ENCODE results near the gene CAMK1.

The CAMK1 gene

GRCh38 chr3:9769426-9770275, at the start of gene CAMK1:
Gene CAMK1 (minus strand): TSS chr3:9769947. CDS start chr3:9767749, 2,198 bp downstream.
- no peaks in the 10 kb centered on the region for H3K9me3 ChIP-seq (ENCODE audit: control insufficient read depth, insufficient read depth, low read length)
- H3K4me1 ChIP-seq (ENCODE audit: control insufficient read depth, insufficient read depth, low read length): peaks cover 5% of the 10 kb centered on the region
- peak within 1 kb of the TSS; percentile 47 for H3K9ac ChIP-seq (ENCODE audit: low read depth, low read length)
- peaks cover 17% of the 10 kb centered on the region for H3K27me3 ChIP-seq (ENCODE audit: control insufficient read depth, insufficient read depth, low read length)
- H3K36me3 ChIP-seq (ENCODE audit: control insufficient read depth, insufficient read depth, low read length): no peaks in the 10 kb centered on the region
- H3K4me3 ChIP-seq (ENCODE audit: low read depth, low read length): peak within 1 kb of the TSS; percentile 77

GRCh38 chr3:9818666-9819335, 49.1 kb upstream of the CAMK1 start:
- no peak overlapping the region for H3K9ac ChIP-seq (ENCODE audit: low read depth, low read length)
- H3K9me3 ChIP-seq (ENCODE audit: control insufficient read depth, insufficient read depth, low read length): no peaks in the 10 kb centered on the region
- H3K4me1 ChIP-seq (ENCODE audit: control insufficient read depth, insufficient read depth, low read length): no peaks in the 10 kb centered on the region
- H3K27me3 ChIP-seq (ENCODE audit: control insufficient read depth, insufficient read depth, low read length): no peaks in the 10 kb centered on the region
- no peak overlapping the region for H3K4me3 ChIP-seq (ENCODE audit: low read depth, low read length)
- no peaks in the 10 kb centered on the region for H3K36me3 ChIP-seq (ENCODE audit: control insufficient read depth, insufficient read depth, low read length)

- H3K36me3 ChIP-seq (ENCODE audit: control insufficient read depth, insufficient read depth, low read length): no peaks in the 10 kb centered on the region
- H3K4me3 ChIP-seq (ENCODE audit: low read depth, low read length): no peak overlapping the region
- no peaks in the 10 kb centered on the region for H3K9me3 ChIP-seq (ENCODE audit: control insufficient read depth, insufficient read depth, low read length)
Observed at GRCh38 chr3:9817436-9817835, 47.7 kb upstream of the CAMK1 start.

GRCh38 chr3:9815986-9816385, 46.2 kb upstream of the CAMK1 start:
- Histone ChIP-seq H3K36me3 (ENCODE audit: control insufficient read depth, insufficient read depth, low read length) (no peaks in the 10 kb centered on the region), H3K4me3 (ENCODE audit: low read depth, low read length) (no peak overlapping the region), H3K27me3 (ENCODE audit: control insufficient read depth, insufficient read depth, low read length) (peaks cover 9% of the 10 kb centered on the region), H3K9me3 (ENCODE audit: control insufficient read depth, insufficient read depth, low read length) (no peaks in the 10 kb centered on the region), H3K4me1 (ENCODE audit: control insufficient read depth, insufficient read depth, low read length) (no peaks in the 10 kb centered on the region), H3K9ac (ENCODE audit: low read depth, low read length) (peak overlapping the region; percentile 47)

More at GRCh38 chr3:9817436-9817835, 47.7 kb upstream of the CAMK1 start:
- H3K9ac ChIP-seq (ENCODE audit: low read depth, low read length): no peak overlapping the region
- H3K4me1 ChIP-seq (ENCODE audit: control insufficient read depth, insufficient read depth, low read length): no peaks in the 10 kb centered on the region
- no peaks in the 10 kb centered on the region for H3K27me3 ChIP-seq (ENCODE audit: control insufficient read depth, insufficient read depth, low read length)

- Histone ChIP-seq H3K36me3 (ENCODE audit: control insufficient read depth, insufficient read depth, low read length) (no peaks in the 10 kb centered on the region), H3K9me3 (ENCODE audit: control insufficient read depth, insufficient read depth, low read length) (no peaks in the 10 kb centered on the region), H3K27me3 (ENCODE audit: control insufficient read depth, insufficient read depth, low read length) (peaks cover 14% of the 10 kb centered on the region), H3K4me3 (ENCODE audit: low read depth, low read length) (no peak overlapping the region), H3K9ac (ENCODE audit: low read depth, low read length) (no peak overlapping the region), H3K4me1 (ENCODE audit: control insufficient read depth, insufficient read depth, low read length) (peaks cover 8% of the 10 kb centered on the region)
Observed at GRCh38 chr3:9812870-9813483, 43.2 kb upstream of the CAMK1 start.

GRCh38 chr3:9810846-9811245, 41.1 kb upstream of the CAMK1 start:
- peaks cover 14% of the 10 kb centered on the region for H3K27me3 ChIP-seq (ENCODE audit: control insufficient read depth, insufficient read depth, low read length)
- peaks cover 10% of the 10 kb centered on the region for H3K36me3 ChIP-seq (ENCODE audit: control insufficient read depth, insufficient read depth, low read length)
- no peaks in the 10 kb centered on the region for H3K9me3 ChIP-seq (ENCODE audit: control insufficient read depth, insufficient read depth, low read length)
- peak overlapping the region; percentile 53 for H3K4me3 ChIP-seq (ENCODE audit: low read depth, low read length)
- H3K4me1 ChIP-seq (ENCODE audit: control insufficient read depth, insufficient read depth, low read length): peaks cover 8% of the 10 kb centered on the region
- no peak overlapping the region for H3K9ac ChIP-seq (ENCODE audit: low read depth, low read length)

GRCh38 chr3:9810433-9810770, 40.7 kb upstream of the CAMK1 start:
- Histone ChIP-seq H3K9ac (ENCODE audit: low read depth, low read length) (no peak overlapping the region), H3K4me3 (ENCODE audit: low read depth, low read length) (peak overlapping the region; percentile 53), H3K4me1 (ENCODE audit: control insufficient read depth, insufficient read depth, low read length) (peaks cover 8% of the 10 kb centered on the region), H3K36me3 (ENCODE audit: control insufficient read depth, insufficient read depth, low read length) (peaks cover 13% of the 10 kb centered on the region), H3K9me3 (ENCODE audit: control insufficient read depth, insufficient read depth, low read length) (no peaks in the 10 kb centered on the region), H3K27me3 (ENCODE audit: control insufficient read depth, insufficient read depth, low read length) (peaks cover 14% of the 10 kb centered on the region)

- Histone ChIP-seq H3K9ac (ENCODE audit: low read depth, low read length) (peak within 1 kb of the TSS; percentile 0), H3K4me3 (ENCODE audit: low read depth, low read length) (peak within 1 kb of the TSS; percentile 53), H3K36me3 (ENCODE audit: control insufficient read depth, insufficient read depth, low read length) (peaks cover 18% of the 10 kb centered on the region), H3K4me1 (ENCODE audit: control insufficient read depth, insufficient read depth, low read length) (peaks cover 8% of the 10 kb centered on the region), H3K27me3 (ENCODE audit: control insufficient read depth, insufficient read depth, low read length) (peaks cover 14% of the 10 kb centered on the region), H3K9me3 (ENCODE audit: control insufficient read depth, insufficient read depth, low read length) (no peaks in the 10 kb centered on the region)
Observed at GRCh38 chr3:9809615-9810432, 40.1 kb upstream of the CAMK1 start, which contains the start of gene TTLL3. Gene TTLL3 (plus strand): TSS chr3:9810262. CDS start chr3:9810662, 400 bp downstream.

GRCh38 chr3:9809239-9809614, 39.5 kb upstream of the CAMK1 start:
- peaks cover 8% of the 10 kb centered on the region for H3K4me1 ChIP-seq (ENCODE audit: control insufficient read depth, insufficient read depth, low read length)
- H3K36me3 ChIP-seq (ENCODE audit: control insufficient read depth, insufficient read depth, low read length): peaks cover 24% of the 10 kb centered on the region
- peak overlapping the region; percentile 53 for H3K4me3 ChIP-seq (ENCODE audit: low read depth, low read length)
- H3K27me3 ChIP-seq (ENCODE audit: control insufficient read depth, insufficient read depth, low read length): peaks cover 14% of the 10 kb centered on the region
- peak overlapping the region; percentile 0 for H3K9ac ChIP-seq (ENCODE audit: low read depth, low read length)
- H3K9me3 ChIP-seq (ENCODE audit: control insufficient read depth, insufficient read depth, low read length): no peaks in the 10 kb centered on the region

GRCh38 chr3:9808345-9809037, 38.7 kb upstream of the CAMK1 start:
- H3K4me3 ChIP-seq (ENCODE audit: low read depth, low read length): no peak overlapping the region
- peaks cover 8% of the 10 kb centered on the region for H3K4me1 ChIP-seq (ENCODE audit: control insufficient read depth, insufficient read depth, low read length)
- H3K9me3 ChIP-seq (ENCODE audit: control insufficient read depth, insufficient read depth, low read length): no peaks in the 10 kb centered on the region
- H3K27me3 ChIP-seq (ENCODE audit: control insufficient read depth, insufficient read depth, low read length): peaks cover 14% of the 10 kb centered on the region
- H3K9ac ChIP-seq (ENCODE audit: low read depth, low read length): no peak overlapping the region
- H3K36me3 ChIP-seq (ENCODE audit: control insufficient read depth, insufficient read depth, low read length): peaks cover 31% of the 10 kb centered on the region

GRCh38 chr3:9807981-9808344, 38.2 kb upstream of the CAMK1 start:
- H3K9ac ChIP-seq (ENCODE audit: low read depth, low read length): no peak overlapping the region
- H3K4me3 ChIP-seq (ENCODE audit: low read depth, low read length): no peak overlapping the region
- peaks cover 36% of the 10 kb centered on the region for H3K36me3 ChIP-seq (ENCODE audit: control insufficient read depth, insufficient read depth, low read length)
- no peaks in the 10 kb centered on the region for H3K9me3 ChIP-seq (ENCODE audit: control insufficient read depth, insufficient read depth, low read length)
- H3K27me3 ChIP-seq (ENCODE audit: control insufficient read depth, insufficient read depth, low read length): peaks cover 14% of the 10 kb centered on the region
- peaks cover 8% of the 10 kb centered on the region for H3K4me1 ChIP-seq (ENCODE audit: control insufficient read depth, insufficient read depth, low read length)
